ENCODE results near the gene FBH1.
"Not testable (repeated sequence)": the region's sequence is repeated elsewhere in the genome, so short reads cannot be mapped to it uniquely, and the experiment has no call there.

The FBH1 gene

GRCh38 chr10:5877041-5877440 is 13.0 kb upstream of the FBH1 start:
- DNase-seq: not testable (repeated sequence)

DNA sequence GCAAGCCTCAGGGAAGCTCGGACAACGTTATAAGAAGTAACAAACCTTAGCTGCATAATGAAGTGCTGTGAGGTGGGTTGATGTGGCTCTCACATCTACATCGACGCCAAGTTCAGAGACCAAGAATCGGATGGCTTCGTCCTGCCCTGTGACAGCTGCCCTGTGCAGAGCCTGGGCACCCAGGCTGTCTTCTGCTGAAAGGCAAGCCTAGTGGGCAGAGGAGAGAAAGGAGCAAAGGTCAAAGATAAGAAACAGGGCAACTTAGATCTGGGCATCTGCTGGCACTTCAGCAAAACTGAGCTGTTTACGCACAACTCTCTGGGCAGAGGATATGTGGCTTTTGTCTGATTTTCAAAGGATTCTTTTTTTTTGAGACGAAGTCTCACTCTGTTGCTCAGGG is 7.1 kb upstream of the FBH1 start:
- no peak for DNase-seq

DNA sequence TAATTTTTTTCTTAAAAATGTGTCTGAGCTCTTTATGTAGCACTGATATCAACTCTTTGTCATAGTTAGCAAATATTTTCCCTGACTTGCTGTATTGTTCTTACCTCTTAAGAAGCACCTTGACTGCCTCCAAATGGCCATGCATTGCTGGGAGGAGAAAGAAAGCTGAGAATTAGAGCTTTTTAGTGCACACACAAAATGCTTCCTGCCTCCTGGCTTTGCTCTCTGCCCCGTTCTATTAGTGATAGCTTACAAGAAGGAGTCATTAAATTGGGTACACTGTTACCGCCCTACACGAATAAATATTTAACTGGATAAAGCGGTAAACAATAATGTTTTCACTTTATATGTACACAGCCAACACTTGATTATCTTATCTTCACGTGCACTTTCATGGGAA is 4.4 kb upstream of the FBH1 start:
- DNase-seq: no peak

DNA sequence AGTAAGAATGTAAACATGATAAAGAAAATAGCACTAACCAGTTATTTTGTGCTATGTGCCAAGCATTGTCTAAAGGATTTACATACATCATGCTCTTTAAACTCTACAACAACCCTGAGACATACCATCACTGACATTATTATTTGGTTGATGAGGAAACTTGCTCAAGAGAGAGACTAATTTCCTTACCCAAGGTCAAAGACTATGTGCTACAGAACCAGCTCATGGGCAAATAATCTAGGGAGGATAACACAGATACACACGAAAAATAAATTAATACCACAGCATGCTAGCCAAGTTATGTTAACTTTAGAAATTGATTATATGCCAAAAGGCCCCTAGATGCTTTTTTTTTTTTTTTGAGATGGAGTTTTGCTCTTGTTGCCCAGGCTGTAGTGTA is 3.0 kb upstream of the FBH1 start:
- DNase-seq: no peak

DNA sequence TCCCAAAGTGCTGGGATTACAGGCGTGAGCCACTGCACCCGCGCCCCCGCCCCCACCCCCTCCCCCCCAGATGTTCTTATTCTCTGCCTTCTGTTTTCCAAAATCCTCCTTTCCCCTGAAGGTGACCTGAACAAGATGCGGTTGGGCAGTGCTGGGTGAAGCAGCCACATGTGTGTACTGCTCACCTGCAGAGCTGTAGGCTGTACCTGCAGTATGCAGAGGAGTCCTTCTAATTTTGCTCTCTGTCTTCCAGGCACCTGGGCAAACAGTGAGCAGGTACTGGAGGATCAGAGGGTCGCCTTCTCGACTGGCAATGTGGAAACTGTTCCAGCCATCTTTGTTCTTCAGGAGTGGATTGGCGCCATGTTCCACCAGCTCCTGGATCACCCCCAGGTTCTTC is 2.4 kb upstream of the FBH1 start:
- no peak for DNase-seq

GRCh38 chr10:5888351-5888750 is 1.7 kb upstream of the FBH1 start:
- DNase-seq: no peak

DNA sequence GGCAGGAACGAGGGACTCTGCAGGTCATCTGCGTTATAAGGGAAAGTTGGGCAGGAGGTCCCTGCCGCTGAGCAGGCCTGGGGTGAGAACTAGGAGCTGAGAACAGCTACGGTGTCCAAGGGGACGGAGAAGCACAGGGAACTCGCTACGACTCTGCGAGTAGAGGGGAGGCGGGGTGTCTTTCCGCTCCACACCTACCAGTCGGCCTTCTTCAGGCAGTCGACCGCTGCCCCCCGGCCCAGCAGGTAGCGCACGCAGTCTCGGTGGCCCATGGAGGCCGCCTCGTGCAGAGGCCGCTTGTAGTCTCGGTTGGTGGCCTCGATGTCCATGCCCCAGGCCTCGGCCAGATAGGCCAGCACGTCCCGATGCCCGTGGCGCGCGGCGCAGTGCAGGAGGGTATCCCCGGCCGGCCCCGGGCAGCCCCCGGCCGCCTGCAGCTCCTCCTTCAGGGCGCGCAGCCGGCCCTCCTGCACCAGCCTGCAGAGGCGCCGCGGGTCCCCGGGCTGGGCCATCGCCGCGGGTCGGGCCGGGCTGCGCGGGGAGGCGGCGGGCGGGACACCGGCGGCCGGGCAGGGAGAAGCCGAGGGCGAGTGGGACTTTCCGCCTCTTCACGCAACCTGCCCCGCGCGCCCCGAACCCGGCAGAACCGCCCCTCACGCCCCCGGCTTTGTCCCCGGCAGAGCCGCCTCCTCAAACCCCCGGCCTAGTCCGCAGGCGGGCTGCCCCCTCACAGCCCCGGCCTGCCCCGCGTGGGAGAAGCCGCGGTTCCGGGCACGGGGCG is 1.0 kb upstream of the FBH1 start:
- no peak for DNase-seq

- DNase-seq: no peak
These were observed 441 bp downstream of the FBH1 start for GRCh38 chr10:5890452-5890915.

DNA sequence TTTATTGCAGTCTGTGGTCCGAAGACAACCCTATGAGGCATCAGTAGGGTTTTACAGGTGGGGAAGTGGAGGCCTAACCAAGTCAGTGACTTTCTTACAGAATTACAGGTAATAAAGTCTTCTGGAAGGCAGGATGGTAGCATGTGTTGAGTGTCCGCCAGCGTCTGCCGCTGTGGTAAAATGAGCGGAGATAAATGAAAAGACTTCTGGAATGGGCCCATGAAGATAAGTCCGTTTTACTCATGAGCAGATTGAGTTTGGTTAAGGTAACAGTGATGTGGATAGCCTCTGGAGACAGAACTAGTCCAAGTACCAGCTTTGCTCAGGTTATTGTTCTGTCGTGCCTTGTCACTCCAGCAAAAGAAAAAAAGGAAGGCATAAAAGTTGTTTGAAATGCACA is 966 bp downstream of the FBH1 start:
- DNase-seq: no peak

GRCh38 chr10:5892007-5892406 is 2.0 kb downstream of the FBH1 start:
- no peak for DNase-seq

DNA sequence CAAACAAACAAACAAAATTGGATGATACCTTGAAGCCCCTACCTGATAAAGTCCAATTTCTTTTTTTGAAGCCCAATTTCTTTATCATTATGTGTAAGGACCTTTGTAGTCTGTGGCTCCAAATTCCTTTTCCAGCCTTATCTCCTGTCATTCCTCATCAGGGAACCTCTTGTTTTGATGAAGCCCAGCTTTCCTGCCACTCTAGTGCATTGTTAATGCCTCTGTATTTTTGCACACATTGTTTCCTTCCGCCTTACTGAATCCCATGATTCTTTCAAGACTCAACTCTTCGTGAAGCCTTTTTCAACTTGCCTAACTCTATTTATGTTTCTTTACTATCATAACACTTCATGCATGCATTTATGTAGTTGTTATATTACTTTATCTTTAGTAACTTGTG is 3.3 kb downstream of the FBH1 start:
- DNase-seq: no peak

DNA sequence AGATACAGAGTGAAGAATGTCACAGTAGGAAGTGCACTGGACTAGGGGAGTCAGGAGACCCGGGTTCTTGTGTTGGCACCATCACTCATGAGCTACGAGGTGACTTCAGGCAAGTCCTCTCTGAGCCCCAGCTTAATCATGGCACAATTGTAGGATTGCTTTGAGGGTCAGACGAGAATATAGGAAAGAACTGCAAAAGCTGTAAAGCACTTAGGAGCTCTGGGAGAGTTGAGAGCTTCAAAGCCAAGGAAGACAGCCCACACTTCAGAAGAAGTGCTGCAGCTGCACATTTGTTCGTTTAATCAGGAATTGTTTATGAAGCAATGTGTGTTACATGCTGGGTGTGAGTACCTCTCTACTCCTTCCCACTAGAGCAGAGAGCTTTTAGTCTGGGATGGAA is 4.4 kb downstream of the FBH1 start:
- DNase-seq: no peak

- no peak for DNase-seq
These were observed 4.8 kb downstream of the FBH1 start for GRCh38 chr10:5894873-5895272.

- DNase-seq: no peak
These were observed 5.3 kb downstream of the FBH1 start for GRCh38 chr10:5895365-5895764.

DNA sequence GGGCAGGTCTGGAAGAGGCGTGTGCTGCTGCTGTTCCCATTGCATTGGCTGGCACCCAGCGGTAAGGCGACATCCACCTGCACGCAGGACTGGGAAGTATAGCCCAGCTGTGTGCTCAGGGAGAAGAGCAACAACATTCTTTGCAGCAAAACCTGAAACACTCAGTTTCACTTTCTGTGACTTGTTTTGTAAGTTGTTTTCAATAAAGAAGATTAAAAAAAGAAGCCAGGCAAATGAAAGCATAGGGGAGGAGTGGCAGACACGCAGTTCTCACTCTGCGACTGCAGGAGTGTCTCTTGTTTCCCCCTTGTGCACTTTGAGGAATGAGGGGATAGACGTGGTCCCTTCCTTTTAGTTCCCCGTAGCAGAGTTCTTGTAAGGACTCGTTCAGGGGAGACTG is 5.8 kb downstream of the FBH1 start:
- DNase-seq: no peak

DNA sequence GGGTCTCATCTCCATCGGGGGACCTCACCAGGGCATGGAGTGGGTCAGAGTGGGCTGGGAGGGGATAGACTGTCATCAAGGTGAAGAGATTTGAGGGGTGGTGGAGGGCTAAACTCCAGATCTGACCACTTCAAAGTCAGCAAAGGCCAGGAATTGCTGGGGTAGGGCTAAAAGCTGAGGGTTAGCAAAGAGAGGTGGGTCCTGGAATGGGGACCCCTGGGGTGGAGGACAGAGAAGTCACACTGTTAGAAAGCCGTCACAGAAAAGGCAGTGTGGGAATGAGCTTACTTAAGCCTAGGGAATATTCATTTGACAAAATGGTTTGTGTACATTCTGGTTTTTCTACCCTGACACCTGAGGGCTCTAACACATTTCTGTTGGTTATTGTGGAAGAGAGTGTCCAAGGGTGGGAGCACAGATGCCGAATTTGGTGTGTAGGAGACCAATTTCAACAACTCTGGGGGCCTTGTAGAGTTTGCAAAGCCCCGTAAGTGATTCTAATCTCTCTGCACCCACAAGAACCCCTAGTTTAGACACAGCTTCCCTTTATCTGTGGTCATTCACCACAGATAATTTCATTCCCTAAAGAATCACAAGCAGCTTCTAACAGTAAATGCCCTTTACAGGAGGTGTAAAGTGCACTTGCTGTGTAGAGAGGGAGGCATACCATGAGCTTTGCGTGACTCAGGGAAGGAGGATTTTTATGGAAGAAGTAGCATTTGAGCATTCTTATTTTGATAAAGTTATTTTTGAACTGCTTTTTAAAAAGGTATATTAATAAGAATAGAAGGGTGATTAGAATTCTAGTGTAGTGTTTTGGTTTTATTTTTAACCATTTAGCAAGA is 6.4 kb downstream of the FBH1 start:
- no peak for DNase-seq

DNA sequence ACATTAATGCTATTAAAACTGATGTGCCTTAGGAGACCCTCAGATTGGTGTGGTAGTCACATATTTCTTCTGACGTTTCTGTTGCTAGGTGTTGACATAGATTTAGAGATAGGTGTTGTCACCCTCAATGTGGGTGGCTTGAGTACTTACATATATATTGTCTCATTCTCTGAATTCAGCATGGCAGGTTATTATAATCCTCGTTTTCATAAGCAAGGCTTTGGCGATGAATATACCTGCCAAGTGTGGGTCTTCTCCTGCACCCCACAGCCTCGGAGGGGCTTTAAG is 7.0 kb downstream of the FBH1 start:
- DNase-seq: no peak

GRCh38 chr10:5897504-5897903 is 7.5 kb downstream of the FBH1 start:
- DNase-seq: no peak

- no peak for DNase-seq
These were observed 8.1 kb downstream of the FBH1 start for GRCh38 chr10:5898163-5898562.

DNA sequence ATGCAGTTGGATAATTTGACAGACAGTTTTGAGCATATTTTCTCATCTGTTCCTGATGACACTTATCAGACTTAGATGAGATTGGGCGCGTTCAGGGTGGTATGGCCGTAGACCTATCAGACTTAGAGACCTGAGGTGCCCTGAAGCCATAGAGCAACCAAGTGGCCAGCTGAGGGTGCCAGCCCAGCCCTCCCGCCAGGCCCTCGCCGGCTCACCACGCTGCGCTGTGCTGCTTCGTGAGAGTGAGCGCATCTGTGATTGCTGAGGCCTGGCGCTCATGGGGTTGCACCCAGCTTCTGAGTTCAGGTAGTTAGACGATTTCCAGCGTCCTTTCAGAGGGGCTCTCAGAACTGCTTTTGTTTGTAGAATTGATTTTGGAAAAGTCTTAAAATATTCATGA is 10.2 kb downstream of the FBH1 start:
- no peak for DNase-seq

- no peak for DNase-seq
These were observed 12.7 kb downstream of the FBH1 start for GRCh38 chr10:5902511-5903274.

- no peak for DNase-seq
These were observed 13.5 kb downstream of the FBH1 start for GRCh38 chr10:5903563-5903962.

DNA sequence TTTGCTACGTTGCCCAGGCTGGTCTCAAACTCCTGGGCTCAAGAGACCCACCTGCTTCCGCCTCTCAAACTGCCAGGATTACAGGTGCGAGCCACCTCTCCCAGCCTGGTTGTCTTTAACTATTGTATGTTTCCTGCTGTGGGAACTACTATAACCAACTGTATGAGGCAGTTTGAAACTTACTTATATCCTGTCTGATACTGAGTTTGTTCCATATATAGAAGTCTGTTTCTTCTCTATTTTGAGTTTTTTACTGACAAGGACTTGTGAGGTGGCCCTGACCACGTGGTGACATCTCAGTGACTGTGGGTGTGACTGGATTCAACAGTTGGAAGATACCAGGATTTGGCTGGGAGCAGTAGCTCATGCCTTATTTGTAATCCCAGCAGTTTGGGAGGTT is 14.2 kb downstream of the FBH1 start:
- no peak for DNase-seq
